GM12878 (cell line): ENCODE measurements around the gene CDCA5. TPM values are rescaled to one million over a fixed set of nuclear protein-coding genes. Genes with fewer than 3 reads are reported as not detected.
A peak's percentile ranks its signal among the peaks of the same experiment; 100 is the strongest.

Experiments
- CBX5 ChIP-seq: sonication (generic); IDR thresholded peaks from 2 replicates; pipeline ENCODE4 v1.6.1; 2016; ENCODE audit warnings: low read depth, moderate library complexity, mild to moderate bottlenecking, inconsistent platforms
- CHD1 ChIP-seq: IDR thresholded peaks from 2 replicates; pipeline ENCODE4 v1.6.1; 2012; ENCODE audit warnings: low read depth, low read length, improper control_type of control experiment
- CHD2 ChIP-seq: IDR thresholded peaks from 2 replicates; pipeline ENCODE4 v1.6.1; 2011; ENCODE audit warnings: low read depth, low read length, improper control_type of control experiment, borderline replicate concordance
- DPF2 ChIP-seq: fragments of 450-650 bp; IDR thresholded peaks from 2 replicates; pipeline ENCODE4 v1.6.1; 2017; ENCODE audit warnings: mild to moderate bottlenecking
- ETV6 ChIP-seq, 2 experiments: fragments of 450-650 bp in 1 of 2; IDR thresholded peaks in 1 of 2; conservative IDR thresholded peaks in 1 of 2; 2 replicates each; pipeline ENCODE4 v1.6.1; 2014; ENCODE audit warnings: antibody characterized with exemption in 1 of 2, borderline replicate concordance in 1 of 2, low read depth in 1 of 2, mild to moderate bottlenecking in 1 of 2, moderate library complexity in 1 of 2
- KAT2A ChIP-seq: conservative IDR thresholded peaks from 2 replicates; pipeline ENCODE4 v1.6.1; 2011; ENCODE audit warnings: low read depth, low read length; ENCODE audit not compliant: control insufficient read depth
- KLF5 ChIP-seq: fragments of 450-650 bp; IDR thresholded peaks from 2 replicates; pipeline ENCODE4 v1.6.1; 2014; ENCODE audit warnings: mild to moderate bottlenecking; ENCODE audit not compliant: partially characterized antibody
- LARP7 ChIP-seq: fragments of 450-650 bp; IDR thresholded peaks from 2 replicates; pipeline ENCODE4 v1.6.1; 2017; ENCODE audit warnings: mild to moderate bottlenecking
- MTA2 ChIP-seq: fragments of 450-650 bp; IDR thresholded peaks from 2 replicates; pipeline ENCODE4 v1.6.1; 2016; ENCODE audit warnings: low read depth, mild to moderate bottlenecking, moderate library complexity
- SIN3A ChIP-seq: IDR thresholded peaks from 2 replicates; pipeline ENCODE4 v1.6.1; 2012; ENCODE audit warnings: low read depth, low read length, improper control_type of control experiment
- SMARCA5 ChIP-seq: fragments of 450-650 bp; IDR thresholded peaks from 2 replicates; pipeline ENCODE4 v1.6.1; 2017; ENCODE audit warnings: mild to moderate bottlenecking
- STAT1 ChIP-seq: fragments of 450-650 bp; conservative IDR thresholded peaks from 2 replicates; pipeline ENCODE4 v1.6.1; 2014; ENCODE audit warnings: antibody characterized with exemption, mild to moderate bottlenecking
- STAT3 ChIP-seq: IDR thresholded peaks from 2 replicates; pipeline ENCODE4 v1.6.1; 2011; ENCODE audit warnings: low read depth, low read length, improper control_type of control experiment
- SUZ12 ChIP-seq: fragments of 200-600 bp; sonication (generic); IDR thresholded peaks from one replicate; pipeline ENCODE4 v1.6.1; 2018; ENCODE audit warnings: antibody characterized with exemption, mild to moderate bottlenecking; ENCODE audit not compliant: unreplicated experiment
- TCF7 ChIP-seq: IDR thresholded peaks from 2 replicates; pipeline ENCODE4 v1.6.1; 2014; ENCODE audit warnings: antibody characterized with exemption, borderline replicate concordance
- YY1 ChIP-seq: IDR thresholded peaks from 2 replicates; pipeline ENCODE4 v1.6.1; 2011; ENCODE audit warnings: low read depth, mild to moderate bottlenecking, low read length
- ZNF24 ChIP-seq: fragments of 450-650 bp; IDR thresholded peaks from 2 replicates; pipeline ENCODE4 v1.6.1; 2017; ENCODE audit warnings: antibody characterized with exemption, mild to moderate bottlenecking
- polyA plus RNA-seq, 11 experiments: library from polyadenylated mRNA; depleted of rRNA in 4 of 11; unstranded in 6 of 11; stranded (reverse) in 5 of 11; fragments of >200 nt; fragmentation: Nextera tagmentation in 4 of 11; fragmentation: Illumina TruSeq in 1 of 11; extraction: Ambion mirVana in 4 of 11; extraction: Trizol in 1 of 11; gene quantifications; 1 replicate in 1 of 11; 2 replicates in 10 of 11; pipeline versions ENCODE4 v1.2.1 to v1.2.3, GENCODE V29; 2011 to 2016; ENCODE audit warnings: inconsistent platforms in 2 of 11, missing spikeins in 2 of 11, low read depth in 1 of 11
- total RNA-seq, 4 experiments: library from RNA; depleted of rRNA in 3 of 4; stranded (reverse); fragments of >200 nt in 3 of 4; fragmentation: Illumina TruSeq in 1 of 4; extraction: Trizol in 1 of 4; gene quantifications; 2 replicates each; pipeline versions ENCODE4 v1.2.1 to v1.2.3, GENCODE V29; 2013 to 2021
- TF ChIP-seq, protein P1 (sequence below): fragments of 450-650 bp; IDR thresholded peaks from 2 replicates; pipeline ENCODE4 v1.6.1; 2017; ENCODE audit warnings: mild to moderate bottlenecking, moderate library complexity
- TF ChIP-seq, protein P2 (sequence below): IDR thresholded peaks from 2 replicates; pipeline ENCODE4 v1.6.1; 2011; ENCODE audit warnings: mild to moderate bottlenecking, low read depth, low read length, moderate library complexity; ENCODE audit not compliant: insufficient replicate concordance
- TF ChIP-seq, protein P3 (sequence below): fragments of 450-650 bp; IDR thresholded peaks from 2 replicates; pipeline ENCODE4 v1.6.1; 2017; ENCODE audit warnings: mild to moderate bottlenecking
- TF ChIP-seq, protein P4 (sequence below): IDR thresholded peaks from 2 replicates; pipeline ENCODE4 v1.6.1; 2012; ENCODE audit warnings: low read depth, low read length, improper control_type of control experiment

CDCA5 gene
- total and polyA plus RNA-seq, 10 of the 15 experiments (the other 5 are each of a cell fraction or from before 2014, with no cell fraction given), result 21.2 to 107 (median 64.9) TPM

DNA sequence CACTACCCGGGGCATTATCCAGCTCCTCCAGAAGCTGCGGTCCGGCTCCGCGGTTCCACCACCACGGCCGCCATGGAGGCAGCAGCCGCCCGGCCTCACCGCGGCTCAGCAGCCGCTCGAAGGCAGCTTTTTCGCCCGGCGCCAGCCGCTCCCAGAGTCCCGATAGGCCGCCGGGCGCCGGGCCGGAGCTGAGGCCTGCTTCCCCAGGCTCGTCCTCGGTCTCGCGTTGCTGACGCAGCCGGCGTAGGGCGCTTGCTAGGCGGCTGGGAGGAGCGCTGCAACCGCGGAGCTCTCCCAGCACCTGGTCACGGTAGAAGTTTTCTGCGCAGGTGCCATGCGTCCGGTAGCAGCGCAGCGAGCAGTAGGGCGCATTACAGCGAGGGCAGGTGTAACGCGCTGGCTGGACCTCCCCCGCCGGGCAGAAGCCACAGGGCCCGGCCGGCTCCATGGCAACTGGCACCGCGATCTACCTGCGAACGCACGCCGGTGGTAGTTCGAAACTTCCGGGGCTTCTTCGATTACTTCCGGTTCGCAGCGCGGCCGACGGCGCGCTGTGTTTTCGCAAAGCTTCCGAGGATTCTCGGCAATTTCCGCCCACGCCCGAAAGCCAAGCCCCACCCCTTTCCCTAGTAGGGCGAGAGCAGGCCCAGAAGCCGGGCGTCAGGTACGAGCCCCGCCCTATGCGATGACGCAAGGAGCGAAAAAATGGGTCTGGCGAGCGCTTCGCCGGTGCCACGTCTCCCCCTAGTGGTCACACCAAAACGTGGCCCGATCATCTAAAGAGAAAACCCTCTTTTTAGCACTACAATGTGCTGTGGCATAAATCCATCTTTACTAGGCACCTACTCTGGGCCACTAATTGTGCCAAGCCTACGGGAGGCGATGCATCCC, 33.6 kb upstream of the CDCA5 start, which contains the start of gene ZNHIT2 (continued):
- TF ChIP-seq CHD2, result peak; percentile 38; the same call in 1 of the 2 replicates
- peak; percentile 96 for TF ChIP-seq SIN3A
- peak; percentile 96 for TF ChIP-seq LARP7
- peak; percentile 58; the same call in 1 of the 2 replicates for TF ChIP-seq DPF2
- peak; percentile 75; the same call in 1 of the 2 replicates for TF ChIP-seq CHD1
- TF ChIP-seq, protein P1, sequence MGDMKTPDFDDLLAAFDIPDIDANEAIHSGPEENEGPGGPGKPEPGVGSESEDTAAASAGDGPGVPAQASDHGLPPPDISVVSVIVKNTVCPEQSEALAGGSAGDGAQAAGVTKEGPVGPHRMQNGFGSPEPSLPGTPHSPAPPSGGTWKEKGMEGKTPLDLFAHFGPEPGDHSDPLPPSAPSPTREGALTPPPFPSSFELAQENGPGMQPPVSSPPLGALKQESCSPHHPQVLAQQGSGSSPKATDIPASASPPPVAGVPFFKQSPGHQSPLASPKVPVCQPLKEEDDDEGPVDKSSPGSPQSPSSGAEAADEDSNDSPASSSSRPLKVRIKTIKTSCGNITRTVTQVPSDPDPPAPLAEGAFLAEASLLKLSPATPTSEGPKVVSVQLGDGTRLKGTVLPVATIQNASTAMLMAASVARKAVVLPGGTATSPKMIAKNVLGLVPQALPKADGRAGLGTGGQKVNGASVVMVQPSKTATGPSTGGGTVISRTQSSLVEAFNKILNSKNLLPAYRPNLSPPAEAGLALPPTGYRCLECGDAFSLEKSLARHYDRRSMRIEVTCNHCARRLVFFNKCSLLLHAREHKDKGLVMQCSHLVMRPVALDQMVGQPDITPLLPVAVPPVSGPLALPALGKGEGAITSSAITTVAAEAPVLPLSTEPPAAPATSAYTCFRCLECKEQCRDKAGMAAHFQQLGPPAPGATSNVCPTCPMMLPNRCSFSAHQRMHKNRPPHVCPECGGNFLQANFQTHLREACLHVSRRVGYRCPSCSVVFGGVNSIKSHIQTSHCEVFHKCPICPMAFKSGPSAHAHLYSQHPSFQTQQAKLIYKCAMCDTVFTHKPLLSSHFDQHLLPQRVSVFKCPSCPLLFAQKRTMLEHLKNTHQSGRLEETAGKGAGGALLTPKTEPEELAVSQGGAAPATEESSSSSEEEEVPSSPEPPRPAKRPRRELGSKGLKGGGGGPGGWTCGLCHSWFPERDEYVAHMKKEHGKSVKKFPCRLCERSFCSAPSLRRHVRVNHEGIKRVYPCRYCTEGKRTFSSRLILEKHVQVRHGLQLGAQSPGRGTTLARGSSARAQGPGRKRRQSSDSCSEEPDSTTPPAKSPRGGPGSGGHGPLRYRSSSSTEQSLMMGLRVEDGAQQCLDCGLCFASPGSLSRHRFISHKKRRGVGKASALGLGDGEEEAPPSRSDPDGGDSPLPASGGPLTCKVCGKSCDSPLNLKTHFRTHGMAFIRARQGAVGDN, result no peak
- TF ChIP-seq ZNF24, result no peak
- peak; percentile 48 for TF ChIP-seq SMARCA5
- TF ChIP-seq KLF5, result peak; percentile 43
- TF ChIP-seq TCF7, result no peak
- peak; percentile 86 for TF ChIP-seq MTA2
- no peak for TF ChIP-seq STAT3
- TF ChIP-seq, protein P2, sequence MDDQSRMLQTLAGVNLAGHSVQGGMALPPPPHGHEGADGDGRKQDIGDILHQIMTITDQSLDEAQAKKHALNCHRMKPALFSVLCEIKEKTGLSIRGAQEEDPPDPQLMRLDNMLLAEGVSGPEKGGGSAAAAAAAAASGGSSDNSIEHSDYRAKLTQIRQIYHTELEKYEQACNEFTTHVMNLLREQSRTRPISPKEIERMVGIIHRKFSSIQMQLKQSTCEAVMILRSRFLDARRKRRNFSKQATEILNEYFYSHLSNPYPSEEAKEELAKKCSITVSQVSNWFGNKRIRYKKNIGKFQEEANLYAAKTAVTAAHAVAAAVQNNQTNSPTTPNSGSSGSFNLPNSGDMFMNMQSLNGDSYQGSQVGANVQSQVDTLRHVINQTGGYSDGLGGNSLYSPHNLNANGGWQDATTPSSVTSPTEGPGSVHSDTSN, result no peak
- TF ChIP-seq, protein P3, sequence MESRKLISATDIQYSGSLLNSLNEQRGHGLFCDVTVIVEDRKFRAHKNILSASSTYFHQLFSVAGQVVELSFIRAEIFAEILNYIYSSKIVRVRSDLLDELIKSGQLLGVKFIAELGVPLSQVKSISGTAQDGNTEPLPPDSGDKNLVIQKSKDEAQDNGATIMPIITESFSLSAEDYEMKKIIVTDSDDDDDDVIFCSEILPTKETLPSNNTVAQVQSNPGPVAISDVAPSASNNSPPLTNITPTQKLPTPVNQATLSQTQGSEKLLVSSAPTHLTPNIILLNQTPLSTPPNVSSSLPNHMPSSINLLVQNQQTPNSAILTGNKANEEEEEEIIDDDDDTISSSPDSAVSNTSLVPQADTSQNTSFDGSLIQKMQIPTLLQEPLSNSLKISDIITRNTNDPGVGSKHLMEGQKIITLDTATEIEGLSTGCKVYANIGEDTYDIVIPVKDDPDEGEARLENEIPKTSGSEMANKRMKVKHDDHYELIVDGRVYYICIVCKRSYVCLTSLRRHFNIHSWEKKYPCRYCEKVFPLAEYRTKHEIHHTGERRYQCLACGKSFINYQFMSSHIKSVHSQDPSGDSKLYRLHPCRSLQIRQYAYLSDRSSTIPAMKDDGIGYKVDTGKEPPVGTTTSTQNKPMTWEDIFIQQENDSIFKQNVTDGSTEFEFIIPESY, result no peak
- no peak for TF ChIP-seq KAT2A
- TF ChIP-seq CBX5, result 0 out of 2 replicates have a peak, but pooled peaks have one; percentile 64
- TF ChIP-seq STAT1, result no peak
- TF ChIP-seq SUZ12, result no peak
- peak; percentile 72 for TF ChIP-seq YY1
- no peak; a peak in 1 of 4 replicates for TF ChIP-seq ETV6 (conservative IDR thresholded peaks at IDR 0.05 in 1 of 2, IDR thresholded peaks at IDR 0.05 in 1 of 2; ENCODE audit: borderline replicate concordance in 1 of 2, low read depth in 1 of 2)
- TF ChIP-seq, protein P4, sequence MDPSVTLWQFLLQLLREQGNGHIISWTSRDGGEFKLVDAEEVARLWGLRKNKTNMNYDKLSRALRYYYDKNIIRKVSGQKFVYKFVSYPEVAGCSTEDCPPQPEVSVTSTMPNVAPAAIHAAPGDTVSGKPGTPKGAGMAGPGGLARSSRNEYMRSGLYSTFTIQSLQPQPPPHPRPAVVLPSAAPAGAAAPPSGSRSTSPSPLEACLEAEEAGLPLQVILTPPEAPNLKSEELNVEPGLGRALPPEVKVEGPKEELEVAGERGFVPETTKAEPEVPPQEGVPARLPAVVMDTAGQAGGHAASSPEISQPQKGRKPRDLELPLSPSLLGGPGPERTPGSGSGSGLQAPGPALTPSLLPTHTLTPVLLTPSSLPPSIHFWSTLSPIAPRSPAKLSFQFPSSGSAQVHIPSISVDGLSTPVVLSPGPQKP, result peak; percentile 87
